Common myeloid progenitor, CD34-positive (primary cell): ENCODE results near the gene ANXA6.

Source experiments
- CTCF ChIA-PET: fragments of 350-600 bp; sonication (Branson Sonifier 250); formaldehyde crosslinking; loops from one replicate; lab custom pipeline; 2021; ENCODE audit warnings: antibody characterized with exemption; lab: Charles Lee
- POLR2A ChIA-PET: fragments of 350-600 bp; sonication (Branson Sonifier 250); formaldehyde crosslinking; loops from one replicate; lab custom pipeline; 2021; ENCODE audit warnings: antibody characterized with exemption; lab: Charles Lee
- DNase-seq, 3 donors: peaks; one replicate each; pipeline versions ENCODE4 v3.0.0 to v3.0.0-alpha.2; 2013
- H3K27ac ChIP-seq, 2 experiments: 1 replicate in 1 of 2; 2 replicates in 1 of 2; pipeline ENCODE4 v1.7.0; 2013; ENCODE audit warnings: inconsistent platforms in 2 of 2, low read length in 2 of 2, mild to moderate bottlenecking in 2 of 2, low read depth in 1 of 2, moderate library complexity in 1 of 2; ENCODE audit not compliant: severe bottlenecking in 2 of 2, insufficient read depth in 1 of 2, poor library complexity in 1 of 2
- H3K27me3 ChIP-seq, 5 experiments: replicated peaks in 2 of 5; 1 replicate in 3 of 5; 2 replicates in 2 of 5; pipeline versions ENCODE4 v1.6.1 to v1.7.0; 2013; ENCODE audit warnings: low read length in 4 of 5, mild to moderate bottlenecking in 2 of 5, moderate library complexity in 2 of 5, inconsistent platforms in 1 of 5; ENCODE audit not compliant: insufficient read depth in 5 of 5, control insufficient read depth in 4 of 5
- H3K36me3 ChIP-seq, 4 experiments: 1 replicate in 2 of 4; 2 replicates in 2 of 4; pipeline versions ENCODE4 v1.6.1 to v1.7.0; 2013; ENCODE audit warnings: low read length in 3 of 4, control low read depth in 1 of 4, mild to moderate bottlenecking in 1 of 4; ENCODE audit not compliant: control insufficient read depth in 4 of 4, insufficient read depth in 4 of 4
- H3K4me1 ChIP-seq, 4 experiments: 1 replicate in 3 of 4; 2 replicates in 1 of 4; pipeline versions ENCODE4 v1.6.1 to v1.7.1; 2013; ENCODE audit warnings: low read length in 3 of 4, mild to moderate bottlenecking in 3 of 4, control low read depth in 1 of 4, inconsistent platforms in 1 of 4, moderate library complexity in 1 of 4; ENCODE audit not compliant: control insufficient read depth in 4 of 4, insufficient read depth in 4 of 4; ENCODE audit errors: control extremely low read depth in 1 of 4
- H3K4me3 ChIP-seq, 7 experiments: 1 replicate in 4 of 7; 2 replicates in 3 of 7; pipeline versions ENCODE4 v1.5.1 to v1.7.0; 2013; ENCODE audit warnings: mild to moderate bottlenecking in 7 of 7, low read length in 6 of 7, moderate library complexity in 6 of 7, inconsistent platforms in 2 of 7, low read depth in 2 of 7, control low read depth in 1 of 7; ENCODE audit not compliant: insufficient read depth in 4 of 7, control insufficient read depth in 1 of 7; ENCODE audit errors: extremely low read depth in 1 of 7
- H3K9me3 ChIP-seq, 5 experiments: 1 replicate in 4 of 5; 2 replicates in 1 of 5; pipeline versions ENCODE4 v1.6.1 to v1.7.1; 2013; ENCODE audit warnings: low read length in 4 of 5, mild to moderate bottlenecking in 2 of 5, inconsistent platforms in 1 of 5, low read depth in 1 of 5, moderate library complexity in 1 of 5; ENCODE audit not compliant: control insufficient read depth in 4 of 5, insufficient read depth in 2 of 5; ENCODE audit errors: control extremely low read depth in 1 of 5
- WGBS: methylation state at CpG from one replicate; pipeline ENCODE4 v1.1.5; 2013; ENCODE audit not compliant: insufficient coverage; 5-methylcytosine and 5-hydroxymethylcytosine counted together

Gene ANXA6

DNA sequence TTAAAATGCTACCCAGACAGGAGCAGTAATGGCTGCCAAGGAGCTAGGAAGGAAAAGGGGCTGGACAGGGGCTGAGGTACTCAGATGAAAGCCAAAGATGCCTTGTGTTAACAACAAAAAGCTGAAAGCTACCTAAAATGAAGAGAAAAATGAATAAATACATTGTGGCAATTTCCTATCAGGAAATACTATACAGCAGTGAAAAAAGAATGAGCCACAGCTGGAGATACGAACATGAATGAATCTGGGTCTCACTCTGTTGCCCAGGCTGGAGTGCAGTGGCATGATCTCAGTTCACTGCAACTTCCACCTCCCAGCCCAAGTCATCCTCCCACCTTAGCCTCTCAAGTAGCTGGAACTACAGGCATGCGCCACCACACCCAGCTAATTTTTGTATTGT is 83.0 kb downstream of the ANXA6 start:
- H3K4me3 ChIP-seq, result no peak overlapping the region
- DNase-seq, result no peak
- H3K27me3 ChIP-seq, result no peaks in the 10 kb centered on the region
- H3K27ac ChIP-seq, result no peak overlapping the region
- H3K36me3 ChIP-seq, result peaks cover 0 to 49% (median 20%) of the 10 kb centered on the region in 4 experiments
- peaks cover 4 to 46% (median 27%) of the 10 kb centered on the region in 4 experiments for H3K4me1 ChIP-seq
- H3K9me3 ChIP-seq, result no peaks in the 10 kb centered on the region
- 100% methylated on average over 1 of the region's 2 CpGs for WGBS
- CTCF ChIA-PET, result interaction anchor here (0.6 to 45.7 kb wide), 8 partner anchors 9 to 164 kb away, joined by 3 to 1757 read pairs (median 4); no protein-coding TSS in a partner anchor
- POLR2A ChIA-PET, result no interaction called here

DNA sequence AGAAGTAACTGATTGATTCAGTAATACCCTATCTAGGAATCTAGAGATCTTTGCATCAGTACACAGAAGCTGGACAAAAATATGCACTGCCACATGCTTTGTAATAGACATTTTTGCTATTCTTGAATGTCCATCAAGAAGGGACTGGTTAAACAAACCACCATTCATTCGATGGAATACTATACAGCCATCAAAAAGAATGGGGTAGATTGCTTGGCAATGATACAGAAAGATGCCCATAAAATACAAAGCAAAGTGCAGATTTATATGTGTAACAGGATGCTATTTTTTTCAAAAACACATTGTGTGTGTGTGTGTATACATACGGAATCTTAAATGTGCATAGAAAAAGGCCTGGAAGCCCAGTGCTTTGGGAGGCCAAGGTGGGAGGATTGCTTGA is 84.3 kb downstream of the ANXA6 start:
- Histone ChIP-seq H3K27me3 (no peaks in the 10 kb centered on the region), H3K9me3 (no peaks in the 10 kb centered on the region), H3K36me3 (peaks cover 0 to 44% (median 18%) of the 10 kb centered on the region in 4 experiments), H3K27ac (no peak overlapping the region), H3K4me1 (peaks cover 8 to 46% (median 27%) of the 10 kb centered on the region in 4 experiments), H3K4me3 (no peak overlapping the region)
- ChIA-PET CTCF (interaction anchor here (1.0 to 45.7 kb wide), 6 partner anchors 10 to 40 kb away, joined by 3 to 1757 read pairs (median 6); no protein-coding TSS in a partner anchor), POLR2A (interaction anchor here (0.5 kb wide), 1 partner anchor 29 kb away, joined by 4 read pairs; no protein-coding TSS in a partner anchor)
- 100% methylated on average over 1 of the region's 2 CpGs for WGBS
- DNase-seq, result no peak

DNA sequence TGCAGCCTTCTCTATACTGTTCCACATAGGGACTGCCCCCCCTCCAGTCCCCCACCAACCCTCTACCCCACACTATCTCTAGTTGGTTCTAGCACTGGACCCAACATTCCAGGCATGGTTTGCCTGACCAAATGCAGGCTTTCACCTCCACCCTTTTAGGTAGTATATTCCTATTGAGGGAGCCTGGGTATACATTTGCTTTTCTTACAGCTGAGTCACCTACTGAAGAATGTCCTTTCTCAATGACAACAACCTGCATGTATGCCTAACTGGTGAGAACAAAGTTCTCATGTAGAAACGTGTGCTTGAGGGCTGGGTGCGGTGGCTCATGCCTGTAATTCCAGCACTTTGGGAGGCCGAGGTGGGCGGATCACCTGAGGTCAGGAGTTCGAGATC is 85.0 kb downstream of the ANXA6 start:
- DNase-seq, result no peak
- POLR2A ChIA-PET, result interaction anchor here (1.1 kb wide), 1 partner anchor 9 kb away, joined by 4 read pairs; no protein-coding TSS in a partner anchor
- H3K4me3 ChIP-seq, result no peak overlapping the region
- no peaks in the 10 kb centered on the region for H3K9me3 ChIP-seq
- peak overlapping the region in 1 of 2 experiments; percentile 23 for H3K27ac ChIP-seq
- no peaks in the 10 kb centered on the region for H3K27me3 ChIP-seq
- peaks cover 9 to 46% (median 29%) of the 10 kb centered on the region in 4 experiments for H3K4me1 ChIP-seq
- H3K36me3 ChIP-seq, result peaks cover 0 to 46% (median 16%) of the 10 kb centered on the region in 4 experiments
- CTCF ChIA-PET, result interaction anchor here (1.1 to 45.7 kb wide), 6 partner anchors 9 to 41 kb away, joined by 3 to 1757 read pairs (median 10); partner anchors contain the start of gene TNIP1
- 94% methylated on average over 2 of the region's 5 CpGs for WGBS

DNA sequence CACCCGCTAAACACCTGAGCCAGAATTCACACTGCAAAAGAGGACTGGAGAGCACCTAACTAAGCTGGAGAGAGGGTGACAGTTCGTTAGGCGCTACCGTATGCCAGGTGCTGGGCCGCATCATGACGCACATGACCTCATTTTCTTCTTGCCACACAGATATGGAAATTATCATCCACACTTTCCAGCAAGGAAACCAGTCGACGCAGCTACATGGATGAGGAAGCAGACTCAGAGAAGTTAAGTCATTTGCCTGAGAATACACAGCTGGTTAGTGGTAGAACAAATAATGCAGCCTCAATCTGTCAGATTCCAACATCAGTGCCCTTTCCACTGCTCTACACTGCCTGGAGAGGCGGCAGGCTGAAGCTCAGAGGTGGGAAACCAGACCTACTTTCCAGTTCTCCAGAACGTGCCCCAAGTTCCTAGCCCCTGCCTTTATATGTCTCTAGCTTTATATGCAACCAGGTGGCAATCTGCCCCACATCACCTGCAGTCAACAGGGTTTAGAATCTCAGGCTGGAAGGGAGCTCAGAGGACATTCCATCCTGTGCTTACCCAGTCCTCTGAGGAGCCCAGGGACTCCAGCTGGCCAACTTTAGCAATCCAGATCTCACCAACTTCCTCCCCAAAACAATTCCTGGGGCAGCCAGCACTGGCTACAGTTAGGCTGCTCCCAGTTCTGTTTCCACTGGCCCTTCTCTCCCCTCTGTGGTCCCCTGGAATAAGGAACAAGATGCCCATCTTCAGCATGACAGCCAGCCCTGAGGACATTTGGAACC is 85.5 kb downstream of the ANXA6 start:
- CTCF ChIA-PET, result interaction anchor here (1.4 to 45.7 kb wide), 7 partner anchors 9 to 41 kb away, joined by 5 to 1757 read pairs (median 12); partner anchors contain the start of gene TNIP1
- no peak for DNase-seq
- H3K27ac ChIP-seq, result peak overlapping the region in 1 of 2 experiments; percentile 23
- H3K4me3 ChIP-seq, result no peak overlapping the region
- 96% methylated on average over 9 of the region's 10 CpGs for whole genome bisulfite sequencing
- no peaks in the 10 kb centered on the region for H3K9me3 ChIP-seq
- H3K4me1 ChIP-seq, result peaks cover 9 to 46% (median 30%) of the 10 kb centered on the region in 4 experiments
- POLR2A ChIA-PET, result interaction anchor here (1.1 to 1.5 kb wide), 2 partner anchors 8 to 9 kb away, joined by 3 to 4 read pairs; no protein-coding TSS in a partner anchor
- H3K27me3 ChIP-seq, result no peaks in the 10 kb centered on the region
- peaks cover 0 to 46% (median 15%) of the 10 kb centered on the region in 4 experiments for H3K36me3 ChIP-seq

DNA sequence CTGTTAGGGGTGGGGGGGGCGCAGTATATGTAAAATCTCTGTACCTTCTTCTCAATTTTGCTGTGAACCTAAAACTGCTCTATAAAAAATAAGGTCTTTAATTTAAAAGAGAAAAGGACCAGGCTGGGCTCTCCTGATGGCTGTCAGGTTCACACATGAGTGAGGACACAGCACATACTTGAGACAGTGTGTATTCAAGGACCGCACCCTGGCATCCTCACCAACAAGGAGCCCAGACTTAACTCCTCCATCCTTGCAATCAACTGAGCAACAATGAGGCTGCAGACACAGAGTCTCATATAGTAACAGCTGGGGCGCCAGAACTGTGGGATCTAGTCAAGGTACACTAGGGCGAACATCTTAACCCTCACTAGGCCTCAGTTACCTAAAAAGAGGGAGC is 86.6 kb downstream of the ANXA6 start:
- Histone ChIP-seq H3K27ac (no peak overlapping the region), H3K4me3 (no peak overlapping the region), H3K27me3 (no peaks in the 10 kb centered on the region), H3K36me3 (peaks cover 0 to 50% (median 19%) of the 10 kb centered on the region in 4 experiments), H3K4me1 (peaks cover 9 to 41% (median 27%) of the 10 kb centered on the region in 4 experiments), H3K9me3 (no peaks in the 10 kb centered on the region)
- ChIA-PET POLR2A (interaction anchor here (0.8 to 1.5 kb wide), 2 partner anchors 9 to 12 kb away, joined by 3 read pairs; no protein-coding TSS in a partner anchor), CTCF (interaction anchor here (1.5 to 45.7 kb wide), 6 partner anchors 10 to 42 kb away, joined by 3 to 1757 read pairs (median 12); partner anchors contain the start of gene TNIP1)
- DNase-seq, result no peak
- WGBS, result 100% methylated on average over 3 of the region's 4 CpGs

DNA sequence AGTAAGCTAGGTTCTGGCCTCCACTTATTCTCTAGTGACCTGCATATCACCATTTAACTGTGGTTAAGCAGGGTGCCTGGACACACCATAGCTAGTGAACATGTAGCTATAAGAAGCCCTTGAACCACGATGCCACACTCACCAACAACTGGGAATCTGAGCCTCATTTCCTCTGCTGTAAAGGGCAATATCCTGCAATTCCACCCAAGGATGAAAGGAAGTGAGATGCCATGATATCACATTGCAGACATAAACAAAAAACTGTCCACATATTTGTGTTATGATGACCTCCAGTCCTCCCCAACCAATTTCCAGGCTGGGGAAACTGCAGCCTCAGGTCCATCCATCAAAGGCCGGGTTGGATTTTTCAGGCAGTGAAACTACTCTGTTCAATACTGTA is 87.1 kb downstream of the ANXA6 start:
- ChIA-PET CTCF (interaction anchor here (1.3 to 45.7 kb wide), 7 partner anchors 8 to 43 kb away, joined by 3 to 1757 read pairs (median 12); partner anchors contain the start of gene TNIP1), POLR2A (interaction anchor here (0.8 to 1.5 kb wide), 2 partner anchors 10 to 11 kb away, joined by 3 read pairs; no protein-coding TSS in a partner anchor)
- Histone ChIP-seq H3K36me3 (peaks cover 0 to 50% (median 18%) of the 10 kb centered on the region in 4 experiments), H3K27ac (no peak overlapping the region), H3K4me3 (no peak overlapping the region), H3K27me3 (no peaks in the 10 kb centered on the region), H3K4me1 (peaks cover 9 to 37% (median 25%) of the 10 kb centered on the region in 4 experiments), H3K9me3 (no peaks in the 10 kb centered on the region)
- DNase-seq, result no peak
- 85% methylated on average over 2 of the region's 2 CpGs for WGBS
